VCaP (cell line): Measurements from ENCODE around the gene TRUB2.

Experiments
- H3K27ac ChIP-seq: fragments of 450-650 bp; 2 replicates; pipeline ENCODE4 v1.5.1; 2017
- CTCF ChIP-seq: fragments of 450-650 bp; conservative IDR thresholded peaks from 2 replicates; pipeline ENCODE4 v1.5.1; 2017; ENCODE audit warnings: mild to moderate bottlenecking, moderate library complexity

Gene TRUB2

GRCh38 chr9:128322404-128323211 is at the start of gene TRUB2, which contains the start of gene COQ4:
Gene TRUB2 (minus strand): TSS chr9:128322447. CDS start chr9:128322408, 39 bp downstream.
Gene COQ4 (plus strand): TSS chr9:128322839. CDS start chr9:128322859, 20 bp downstream.
- H3K27ac ChIP-seq, result peak within 1 kb of the TSS; percentile 97
- TF ChIP-seq CTCF, result no peak

- TF ChIP-seq CTCF, result no peak
- peak overlapping the region; percentile 86 for H3K27ac ChIP-seq
Measured at GRCh38 chr9:128371630-128372117, 49.4 kb upstream of the TRUB2 start.

GRCh38 chr9:128370752-128371629 is 48.7 kb upstream of the TRUB2 start, which contains the start of gene URM1:
Gene URM1 (plus strand): TSS chr9:128371374. CDS start chr9:128371381, 7 bp downstream.
- peak within 1 kb of the TSS; percentile 86 for H3K27ac ChIP-seq
- TF ChIP-seq CTCF, result no peak

- no peak for TF ChIP-seq CTCF
- peak overlapping the region; percentile 86 for H3K27ac ChIP-seq
Measured at GRCh38 chr9:128370367-128370751, 48.1 kb upstream of the TRUB2 start.

- no peak for TF ChIP-seq CTCF
- no peak overlapping the region for H3K27ac ChIP-seq
Measured at GRCh38 chr9:128369024-128369706, 46.9 kb upstream of the TRUB2 start.

GRCh38 chr9:128365525-128365924 is 43.3 kb upstream of the TRUB2 start:
- H3K27ac ChIP-seq, result no peak overlapping the region
- no peak for TF ChIP-seq CTCF
